Measurements from ENCODE around the gene SLC16A3.

The SLC16A3 gene

DNA sequence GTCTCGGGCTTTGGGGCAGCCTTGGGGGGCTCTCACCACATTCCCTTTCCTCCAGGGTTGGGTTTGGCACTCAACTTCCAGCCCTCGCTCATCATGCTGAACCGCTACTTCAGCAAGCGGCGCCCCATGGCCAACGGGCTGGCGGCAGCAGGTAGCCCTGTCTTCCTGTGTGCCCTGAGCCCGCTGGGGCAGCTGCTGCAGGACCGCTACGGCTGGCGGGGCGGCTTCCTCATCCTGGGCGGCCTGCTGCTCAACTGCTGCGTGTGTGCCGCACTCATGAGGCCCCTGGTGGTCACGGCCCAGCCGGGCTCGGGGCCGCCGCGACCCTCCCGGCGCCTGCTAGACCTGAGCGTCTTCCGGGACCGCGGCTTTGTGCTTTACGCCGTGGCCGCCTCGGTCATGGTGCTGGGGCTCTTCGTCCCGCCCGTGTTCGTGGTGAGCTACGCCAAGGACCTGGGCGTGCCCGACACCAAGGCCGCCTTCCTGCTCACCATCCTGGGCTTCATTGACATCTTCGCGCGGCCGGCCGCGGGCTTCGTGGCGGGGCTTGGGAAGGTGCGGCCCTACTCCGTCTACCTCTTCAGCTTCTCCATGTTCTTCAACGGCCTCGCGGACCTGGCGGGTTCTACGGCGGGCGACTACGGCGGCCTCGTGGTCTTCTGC lies 8.4 kb downstream of the SLC16A3 start:
- no peak for DNase-seq

DNA sequence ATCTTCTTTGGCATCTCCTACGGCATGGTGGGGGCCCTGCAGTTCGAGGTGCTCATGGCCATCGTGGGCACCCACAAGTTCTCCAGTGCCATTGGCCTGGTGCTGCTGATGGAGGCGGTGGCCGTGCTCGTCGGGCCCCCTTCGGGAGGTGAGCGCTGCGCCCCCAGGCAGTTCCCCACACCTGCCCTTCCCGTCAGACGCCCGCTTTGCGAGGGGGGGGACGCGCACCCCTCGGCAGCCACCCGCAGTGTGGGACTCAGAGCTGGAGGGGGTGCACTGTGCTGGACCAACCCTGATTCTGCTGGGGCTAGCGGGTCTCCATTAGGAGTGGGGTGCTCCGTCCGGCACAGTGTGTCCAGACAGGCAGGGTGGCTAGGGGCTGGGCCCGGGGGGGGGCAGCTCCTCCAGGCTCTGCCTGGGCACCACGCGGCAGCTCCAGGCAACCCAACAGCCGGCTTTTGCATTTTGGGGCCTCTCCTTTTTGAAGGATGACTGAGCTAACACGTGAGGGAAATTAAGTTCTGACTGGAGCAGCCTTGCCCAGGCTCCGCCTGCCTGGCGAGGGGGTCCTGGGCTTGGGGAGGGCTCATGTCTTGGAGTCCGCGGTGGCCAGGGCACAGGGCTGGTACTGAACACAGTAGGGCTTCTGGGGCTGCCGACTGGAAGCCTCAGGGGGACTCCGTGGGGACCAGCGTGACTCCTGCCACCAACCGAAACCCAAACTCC lies 9.1 kb downstream of the SLC16A3 start:
- peak; percentile 62 for DNase-seq

GRCh38 chr17:82238472-82239201 lies 9.8 kb downstream of the SLC16A3 start:
- DNase-seq, result peak; percentile 80

GRCh38 chr17:82239401-82239925 lies 10.6 kb downstream of the SLC16A3 start:
- no peak for DNase-seq

- no peak for DNase-seq
Measured at GRCh38 chr17:82239926-82240505, 11.2 kb downstream of the SLC16A3 start.

- no peak for DNase-seq
Measured at GRCh38 chr17:82240506-82241182, 11.8 kb downstream of the SLC16A3 start.

- DNase-seq, result peak; percentile 68
Measured at GRCh38 chr17:82241183-82241925, 12.5 kb downstream of the SLC16A3 start.

DNA sequence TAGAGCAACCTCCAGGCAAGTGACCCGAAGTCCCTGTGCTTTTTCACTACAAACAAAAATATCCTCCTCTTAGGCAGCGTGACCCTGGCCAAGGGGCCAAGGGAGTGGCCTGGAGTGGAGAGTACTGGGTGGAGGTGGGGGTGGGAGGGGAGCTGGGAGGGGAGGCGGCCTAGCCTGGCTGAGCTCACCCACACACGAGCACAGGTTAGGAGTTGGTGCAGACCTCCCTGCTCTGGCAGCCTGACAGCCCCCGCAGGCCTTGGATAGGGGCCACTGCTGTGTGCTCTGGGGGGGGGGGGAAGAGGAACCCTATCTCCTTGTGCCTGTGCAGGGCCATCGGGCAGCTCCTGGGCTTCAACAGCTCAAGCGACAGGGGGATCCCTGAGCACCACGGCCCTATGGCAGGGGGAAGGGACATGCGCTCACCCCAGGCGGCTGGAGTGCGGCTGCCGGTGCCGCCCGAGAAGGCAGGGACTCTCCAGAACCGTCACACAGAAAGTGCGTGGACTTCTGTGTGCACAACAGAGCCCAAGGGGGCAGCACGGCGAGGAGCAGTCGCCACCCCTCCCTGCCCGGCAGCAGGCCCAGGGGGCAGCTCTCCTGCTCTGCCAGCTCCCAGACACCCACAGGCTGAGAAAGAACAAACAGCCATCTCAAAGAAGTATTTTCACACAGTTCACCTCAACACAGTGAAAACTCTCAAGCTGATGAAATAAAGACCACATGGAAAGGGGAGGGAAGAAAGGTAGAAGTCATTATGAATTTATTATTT lies 13.3 kb downstream of the SLC16A3 start:
- DNase-seq, result no peak

DNA sequence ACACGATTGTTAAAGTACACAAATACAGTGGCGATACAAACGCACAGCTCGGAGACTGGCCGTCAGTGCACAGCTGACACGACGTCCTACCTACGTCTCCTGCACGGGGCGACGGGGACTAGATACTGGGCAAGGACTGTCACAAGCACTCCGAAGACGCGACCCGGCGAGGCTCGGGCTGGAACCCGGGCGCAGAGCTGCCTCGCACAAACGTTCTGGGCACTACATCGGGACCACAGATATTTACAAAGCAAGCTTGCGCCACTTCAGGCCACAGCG lies 13.8 kb downstream of the SLC16A3 start:
- no peak for DNase-seq

DNA sequence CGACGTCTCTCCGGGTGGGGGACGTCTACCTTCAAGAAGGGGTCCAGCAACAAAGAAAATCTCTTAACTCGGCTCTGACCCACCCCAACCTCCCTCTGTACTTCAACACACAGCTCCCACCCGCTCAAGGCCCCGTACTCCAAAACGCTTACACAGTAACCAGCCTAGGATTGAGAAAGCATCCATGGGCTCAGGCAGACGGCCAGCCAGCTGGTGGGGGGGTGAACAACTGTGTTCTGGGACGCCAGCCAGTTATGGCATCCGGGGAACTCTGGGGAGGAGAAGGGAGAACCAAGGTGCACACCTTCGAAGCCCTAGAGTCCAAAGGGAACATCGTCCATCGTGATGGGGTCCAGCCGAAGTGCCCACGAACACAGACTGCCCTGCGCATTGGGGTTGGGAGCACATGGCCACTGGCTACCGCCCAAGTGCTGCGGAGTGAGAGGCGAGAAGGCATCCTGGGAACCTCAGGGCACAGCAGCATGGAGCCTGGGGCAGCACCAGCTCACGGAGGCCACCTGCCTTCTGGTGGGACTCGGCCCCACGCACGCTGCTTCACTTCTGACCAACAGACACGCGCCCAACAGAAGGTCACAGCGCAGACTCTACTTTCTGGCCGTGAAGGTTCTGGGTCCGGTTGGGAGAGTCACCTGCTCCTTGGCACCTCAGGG lies 14.3 kb downstream of the SLC16A3 start:
- DNase-seq, result no peak

- no peak for DNase-seq
Measured at GRCh38 chr17:82243648-82244412, 15.0 kb downstream of the SLC16A3 start.

GRCh38 chr17:82244413-82245133 lies 15.7 kb downstream of the SLC16A3 start:
- DNase-seq, result no peak

GRCh38 chr17:82245134-82246039 lies 16.5 kb downstream of the SLC16A3 start:
- no peak for DNase-seq

- no peak for DNase-seq
Measured at GRCh38 chr17:82246040-82246364, 17.2 kb downstream of the SLC16A3 start.

GRCh38 chr17:82246365-82247181 lies 17.7 kb downstream of the SLC16A3 start:
- DNase-seq, result no peak

- DNase-seq, result no peak
Measured at GRCh38 chr17:82247182-82247823, 18.5 kb downstream of the SLC16A3 start.

Data from activated CD8-positive, alpha-beta memory T cell treated with anti-CD3 and anti-CD28 coated beads for 24 hours (primary cell).